Hindlimb muscle (tissue), 1 donor: ENCODE measurements around the gene NSDHL. TPM values are rescaled to one million over a fixed set of nuclear protein-coding genes. Genes with fewer than 3 reads are reported as not detected.
"Not testable (repeated sequence)": the region's sequence is repeated elsewhere in the genome, so short reads cannot be mapped to it uniquely, and the experiment has no call there.

ENCODE experiments used
- DNase-seq: peaks from one replicate; pipeline ENCODE4 v3.0.0-alpha.2; 2013
- polyA plus RNA-seq: library from polyadenylated mRNA; unstranded; fragments of 120-200 nt; gene quantifications from one replicate; pipeline ENCODE4 v1.2.1, GENCODE V29; 2013; ENCODE audit not compliant: insufficient read length

The NSDHL gene
- polyA plus RNA-seq = 13.1 TPM

DNA sequence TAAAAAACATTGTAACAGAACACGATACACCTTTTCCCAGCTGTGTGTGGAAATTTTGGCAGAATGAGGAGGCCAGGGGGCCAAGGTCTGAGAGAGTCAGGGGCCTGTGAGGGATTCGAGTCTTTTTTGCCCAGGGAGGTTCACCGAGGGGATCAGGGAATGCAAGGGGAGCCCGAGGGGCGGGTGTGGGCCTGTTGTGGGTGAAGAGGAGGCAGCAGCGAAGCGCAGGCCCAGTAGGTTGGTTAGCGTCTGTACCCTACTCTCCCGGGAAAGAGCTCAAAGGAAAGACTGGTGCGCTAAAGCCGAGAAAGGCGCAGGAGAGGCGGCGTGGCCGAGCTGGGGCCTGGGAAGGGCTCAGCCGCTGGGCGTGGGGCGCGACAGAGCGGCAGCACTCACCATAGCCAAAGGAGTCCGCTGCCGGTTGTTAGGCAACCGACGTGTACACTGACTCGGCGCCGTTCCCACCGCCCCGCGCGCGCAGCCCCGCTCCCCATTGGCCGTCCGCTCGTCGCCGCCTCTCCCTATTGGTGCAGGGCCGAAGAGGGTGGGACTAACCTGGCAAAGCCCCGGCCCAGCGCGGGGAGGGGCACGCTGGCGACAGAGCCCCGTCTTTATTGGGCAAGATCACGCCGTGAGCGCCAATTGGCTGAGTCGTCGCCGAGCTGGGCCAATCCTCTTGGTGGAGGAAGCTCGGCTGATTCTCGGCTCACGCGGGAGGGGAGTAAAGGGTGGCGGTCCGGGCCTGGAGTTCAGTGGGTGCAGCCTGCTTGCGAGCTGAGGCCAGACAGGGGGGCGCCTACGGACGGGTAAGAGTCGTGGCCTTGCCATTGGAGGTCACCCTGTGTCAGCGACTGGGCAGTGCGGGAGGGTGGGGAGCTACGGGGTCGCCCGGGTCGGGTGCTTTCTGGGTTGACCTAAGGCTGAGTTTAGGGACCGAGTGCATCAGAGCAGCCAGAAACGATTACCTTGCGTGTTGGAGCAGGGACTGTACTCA lies at the start of gene NSDHL, which contains the start of gene CETN2:
TSS of gene NSDHL (plus strand) at position 752 of the 994 bp plus-strand sequence. CDS start 15,262 bp downstream, outside the sequence.
TSS of gene CETN2 (minus strand) at position 446 of the 994 bp plus-strand sequence. CDS start at position 399, 47 bp downstream.
- peak; percentile 95 for DNase-seq

DNA sequence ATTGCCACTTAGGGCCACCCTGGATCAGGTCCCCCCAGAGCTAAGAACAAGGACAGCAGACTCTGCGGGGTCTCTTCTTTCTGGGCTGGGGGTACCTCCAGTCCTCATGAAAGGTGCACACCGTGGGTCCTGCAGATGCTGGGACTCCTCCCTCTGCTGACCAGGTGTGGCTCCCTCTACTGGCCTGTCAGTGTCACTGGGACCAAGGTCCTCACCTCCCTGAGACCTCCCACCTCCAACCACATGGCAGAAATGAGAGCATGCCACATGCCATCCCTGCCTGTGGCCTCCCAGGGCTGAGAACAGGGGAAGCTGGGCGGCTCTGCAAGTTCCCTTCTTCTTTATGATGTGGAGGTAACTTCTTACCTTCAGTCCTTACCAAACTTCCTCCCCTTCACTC lies 43.8 kb upstream of the NSDHL start:
- not testable (repeated sequence) for DNase-seq

DNA sequence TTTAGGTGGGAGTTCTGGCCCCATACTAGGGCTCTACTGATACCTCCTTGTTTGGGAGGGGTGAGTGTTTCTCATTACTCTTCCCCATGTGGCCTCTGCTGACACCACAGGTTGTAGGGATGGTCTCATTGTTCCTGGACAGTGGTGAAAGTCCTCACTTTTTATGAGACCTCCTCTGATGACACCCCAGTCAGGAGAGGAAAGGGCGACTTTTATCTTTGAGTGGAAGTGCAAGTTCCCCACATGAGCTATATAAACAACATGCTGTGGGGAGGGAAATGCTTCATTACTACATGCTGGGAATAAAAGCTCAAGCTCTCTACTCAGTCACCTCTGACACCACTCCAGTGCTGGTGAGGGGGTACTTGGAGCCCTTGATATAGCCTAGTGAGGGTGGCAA lies 31.9 kb upstream of the NSDHL start:
- DNase-seq = no peak

DNA sequence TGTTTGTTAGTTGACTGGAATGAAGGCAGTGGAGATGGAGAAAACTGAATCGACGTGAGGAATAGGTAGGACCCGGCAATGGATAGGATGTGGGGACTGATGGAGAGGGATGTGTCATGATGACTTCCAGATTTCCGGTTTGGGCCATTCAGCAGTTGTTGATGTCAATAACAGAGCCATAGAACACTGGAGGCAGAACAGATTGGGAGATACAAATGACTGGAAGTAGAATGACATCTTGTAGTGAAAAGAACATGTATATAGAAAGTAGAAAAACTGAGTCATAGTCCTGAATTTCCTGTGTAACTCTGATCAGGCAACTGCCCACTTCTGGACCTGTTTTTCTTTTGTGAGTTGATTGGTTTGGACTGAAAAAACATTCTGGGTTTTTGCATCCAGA lies 24.8 kb upstream of the NSDHL start:
- DNase-seq = no peak

DNA sequence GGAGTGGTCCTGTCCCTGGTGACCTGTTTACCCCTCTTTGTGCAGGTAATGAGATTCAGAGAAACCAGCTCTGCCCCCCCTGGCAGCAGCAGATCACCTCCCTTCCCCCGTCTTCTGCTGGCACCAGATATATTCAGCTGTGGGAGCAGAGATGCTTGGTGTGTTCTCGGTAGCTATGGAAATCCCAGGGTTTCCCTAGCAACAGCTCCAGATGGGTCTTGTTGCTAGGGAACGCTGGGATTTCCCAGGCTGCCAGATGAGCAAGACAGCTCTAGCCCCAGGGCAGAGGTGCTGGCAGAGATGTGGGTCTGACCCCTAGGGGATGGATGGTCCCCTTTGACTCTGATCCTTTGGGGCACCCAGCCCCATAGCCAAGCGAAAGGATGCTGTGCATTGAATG lies 20.5 kb upstream of the NSDHL start:
- DNase-seq = no peak

DNA sequence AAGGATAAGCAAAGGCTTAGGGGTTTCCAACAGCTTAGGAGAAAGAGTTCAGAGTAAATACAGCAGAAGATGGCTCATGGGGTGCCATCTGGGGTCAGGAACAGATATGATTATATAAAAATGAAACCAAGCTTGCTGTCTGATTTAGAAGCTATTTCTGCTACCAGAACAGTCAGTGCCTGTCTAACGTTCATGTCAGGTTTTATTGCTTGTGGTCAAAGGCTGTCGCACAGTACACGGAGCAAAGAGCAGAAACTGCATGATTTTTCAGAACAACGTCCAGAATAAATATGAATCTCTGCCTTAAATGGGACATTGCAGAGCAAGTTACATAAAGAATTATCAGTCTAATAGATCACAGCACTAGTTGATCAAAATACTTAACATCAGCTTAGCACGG lies 17.7 kb upstream of the NSDHL start:
- DNase-seq = no peak

DNA sequence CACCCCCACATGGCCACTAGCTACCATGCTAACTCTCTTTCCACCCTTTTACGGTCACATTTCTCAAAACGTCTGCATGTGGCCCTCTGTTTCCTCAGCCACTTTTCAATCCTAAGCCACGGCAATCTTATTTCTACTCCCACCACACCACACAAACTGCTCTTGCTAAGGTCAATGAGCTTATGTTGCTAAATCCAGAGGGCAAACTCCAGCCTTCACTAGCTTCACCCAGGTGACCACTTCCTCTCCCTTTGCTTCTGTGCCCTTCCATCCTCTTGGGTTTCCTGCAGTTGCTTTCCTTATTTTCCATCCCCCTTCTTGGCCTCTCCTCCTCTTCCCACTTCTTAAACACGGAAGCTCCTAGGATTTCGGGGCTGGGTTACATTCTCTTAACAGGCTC lies 16.8 kb upstream of the NSDHL start:
- no peak for DNase-seq

DNA sequence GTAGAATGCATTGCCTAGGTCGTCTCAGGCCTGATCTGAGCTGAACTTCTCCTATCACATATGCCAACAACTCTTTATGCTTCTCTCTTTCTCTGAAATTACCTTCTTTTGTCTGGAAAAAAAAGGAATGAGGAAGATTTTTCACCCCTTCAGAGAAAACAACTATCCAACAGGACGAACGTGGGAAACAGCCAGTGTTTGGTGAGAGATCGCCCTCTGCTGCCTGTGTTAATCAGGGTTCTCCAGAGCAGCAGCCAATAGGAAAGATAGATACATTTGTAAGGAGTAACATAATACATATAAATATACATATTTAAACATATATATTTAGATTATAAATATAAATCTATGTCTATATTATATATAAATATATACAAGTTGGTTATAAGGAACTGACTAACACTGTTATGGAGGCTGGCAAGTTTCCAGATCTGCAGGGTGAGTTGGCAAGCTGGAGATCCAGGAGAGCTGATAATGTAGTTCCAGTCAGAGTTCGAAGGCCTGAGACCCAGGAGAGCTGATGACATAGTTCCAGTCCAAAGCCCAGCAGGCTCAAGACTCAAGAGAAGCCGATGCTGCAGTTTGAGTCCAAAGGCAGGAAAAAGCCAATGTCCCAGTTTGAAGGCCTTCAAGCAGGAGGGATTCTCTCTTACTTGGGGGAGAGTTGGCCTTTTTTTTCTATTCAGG lies 13.6 kb upstream of the NSDHL start:
- DNase-seq = peak; percentile 13

DNA sequence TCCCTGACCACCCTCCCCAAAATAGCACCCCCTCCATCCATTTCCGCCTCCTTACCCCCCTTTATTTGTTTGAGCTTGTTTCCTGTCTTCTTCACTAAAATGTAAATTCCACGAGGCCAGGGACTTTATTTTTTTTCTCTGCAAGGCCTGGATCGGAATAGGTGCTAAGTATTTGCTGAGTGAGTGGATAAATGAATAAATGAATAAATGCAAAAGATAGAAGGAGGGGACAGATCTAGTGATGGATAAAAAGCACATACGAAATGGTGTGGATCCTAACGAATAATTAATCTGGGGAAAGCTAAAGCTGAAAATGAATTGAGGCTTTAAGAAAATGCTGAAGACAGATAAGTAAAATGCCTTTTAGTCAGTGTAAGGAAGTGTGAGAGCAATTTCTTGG lies 12.5 kb upstream of the NSDHL start:
- no peak for DNase-seq

DNA sequence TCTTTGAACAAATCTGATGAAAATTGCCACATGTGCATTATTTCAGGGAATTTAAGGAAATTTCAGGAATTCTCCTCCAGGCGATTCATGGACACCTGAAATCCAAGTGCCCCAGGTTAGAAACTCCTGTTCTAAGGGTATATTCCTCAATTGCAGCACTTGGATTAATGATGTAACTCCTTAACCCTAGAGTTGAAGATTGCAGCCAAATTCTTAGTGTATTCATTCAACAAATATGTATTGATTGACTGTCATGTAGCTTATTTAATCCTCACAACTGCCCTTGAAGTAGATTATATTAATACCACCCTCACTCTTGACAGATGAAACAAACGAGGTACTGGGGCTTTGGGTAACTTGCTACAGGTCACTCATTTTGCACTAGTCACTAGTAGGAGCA lies 11.6 kb upstream of the NSDHL start:
- no peak for DNase-seq

DNA sequence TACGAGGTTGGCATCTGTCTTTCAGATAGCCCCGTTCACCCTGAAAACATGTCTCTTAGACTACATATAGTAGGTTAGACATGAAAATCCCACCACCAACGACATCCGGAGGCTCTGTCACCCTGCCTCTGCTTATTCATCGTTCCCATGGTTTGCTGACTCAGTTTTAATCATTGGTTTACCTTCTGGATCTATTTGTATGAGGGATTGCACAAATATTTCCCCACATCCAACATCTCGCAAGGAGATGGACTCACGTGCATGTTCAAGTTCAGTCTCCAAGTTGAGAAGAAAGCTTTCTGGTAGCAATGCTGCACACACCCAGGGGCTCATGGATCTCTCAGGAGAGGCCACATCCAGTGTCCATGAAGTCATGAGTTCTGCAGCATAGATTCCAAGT lies 11.1 kb upstream of the NSDHL start:
- DNase-seq = no peak

DNA sequence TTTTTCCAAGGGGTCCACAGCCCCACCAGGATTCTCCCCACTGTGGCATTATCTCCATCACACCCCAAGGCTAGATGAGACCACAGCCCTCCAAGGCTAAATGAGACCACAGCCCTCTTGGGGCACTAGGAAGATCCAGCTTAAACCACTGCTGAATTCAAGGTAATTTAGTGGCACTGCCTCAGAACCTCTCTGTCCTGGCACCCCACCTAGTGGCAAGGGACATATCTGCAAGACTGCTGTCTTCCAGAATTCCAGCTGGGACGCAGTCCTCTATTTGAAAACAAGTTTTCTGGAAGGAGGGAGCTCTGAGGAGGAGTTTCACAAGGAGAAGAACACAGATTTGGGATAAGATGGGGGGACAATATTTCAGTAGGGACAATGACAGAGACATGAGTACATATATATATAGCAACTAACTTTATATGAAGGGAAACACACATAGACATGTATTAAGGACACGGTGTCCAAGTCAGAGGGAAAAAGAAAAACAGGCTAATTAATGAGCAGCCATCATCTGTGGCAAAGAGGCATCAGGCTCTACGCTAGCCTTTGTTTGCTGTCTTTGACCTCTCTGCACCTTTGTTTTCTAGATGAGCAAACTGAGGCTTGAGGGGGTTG lies 9.6 kb upstream of the NSDHL start:
- DNase-seq = no peak

DNA sequence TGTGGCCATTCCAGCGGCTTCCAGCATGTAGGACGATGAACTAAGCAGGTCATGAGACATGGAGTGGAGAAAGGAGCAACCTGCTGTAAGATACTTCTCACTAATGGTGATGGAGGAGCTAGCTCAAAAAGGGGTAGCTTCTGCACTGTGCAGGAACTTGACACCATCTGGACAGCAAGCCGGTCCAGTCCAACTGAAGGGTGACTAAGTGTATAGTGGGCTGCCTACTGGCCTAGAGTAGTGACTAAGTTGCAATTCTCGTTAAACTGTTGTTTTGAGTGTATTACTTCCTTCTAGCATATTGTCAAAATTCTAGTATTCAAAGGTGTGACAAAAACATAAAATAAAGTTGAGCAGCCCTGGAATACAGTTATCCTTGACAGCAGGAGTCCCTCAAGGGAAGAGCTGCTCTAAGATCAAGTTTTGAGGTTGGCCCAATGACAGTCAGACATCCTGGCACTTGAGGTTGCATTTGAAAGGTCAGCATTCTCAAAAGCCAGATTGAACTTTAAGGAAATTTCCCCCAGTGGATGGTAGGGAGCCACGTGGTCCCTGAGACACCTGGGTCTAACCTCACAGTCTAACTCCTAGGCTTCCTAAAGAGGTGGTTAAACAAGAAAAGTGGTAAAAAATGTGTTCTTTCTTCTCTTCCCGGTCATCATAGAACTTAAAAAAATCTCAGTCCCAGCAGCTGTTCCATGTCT lies 8.3 kb upstream of the NSDHL start:
- DNase-seq = no peak

DNA sequence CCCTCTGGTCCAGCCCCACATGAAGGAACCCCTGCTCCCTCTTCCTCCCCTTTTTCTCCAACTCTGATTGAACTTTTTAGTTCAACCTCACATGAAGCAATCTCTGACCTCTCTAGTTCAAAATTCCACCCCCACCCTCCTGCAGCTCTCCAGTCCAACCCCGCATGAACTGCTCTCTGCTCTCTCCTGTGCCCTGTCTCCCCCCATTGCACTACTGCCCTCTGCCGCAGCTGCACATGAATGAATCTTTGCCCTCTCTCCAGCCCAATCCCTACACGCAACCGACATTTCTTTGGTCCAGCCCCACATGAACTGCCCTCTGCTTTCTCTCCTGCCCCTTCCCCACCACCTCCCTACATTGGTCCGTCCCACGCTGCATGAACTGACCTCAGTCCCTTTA lies 7.2 kb upstream of the NSDHL start:
- no peak for DNase-seq

DNA sequence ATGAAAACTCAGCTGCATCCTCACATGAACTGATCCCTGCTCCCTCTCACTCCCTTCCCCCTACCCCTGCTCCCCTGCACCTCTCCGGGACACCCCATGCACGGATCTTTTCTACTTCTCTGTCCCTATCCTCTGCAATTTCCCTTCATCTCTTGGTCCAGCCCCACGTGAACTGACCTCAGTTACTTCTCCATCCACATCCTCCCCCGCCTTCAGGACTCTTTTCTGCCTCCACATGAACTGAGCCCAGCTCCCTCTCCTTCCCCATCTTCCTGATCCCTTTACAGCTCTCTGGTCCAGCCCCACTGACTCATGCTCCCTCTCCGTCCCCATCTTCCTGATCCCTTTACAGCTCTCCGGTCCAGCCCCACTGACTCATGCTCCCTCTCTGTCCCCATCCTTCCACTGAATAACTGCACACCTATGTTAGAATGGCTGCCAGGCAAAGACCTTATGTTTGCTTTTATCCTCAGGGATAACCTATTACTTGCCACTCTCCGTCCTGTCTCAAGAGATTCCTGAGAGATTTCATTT lies 6.0 kb upstream of the NSDHL start:
- no peak for DNase-seq

DNA sequence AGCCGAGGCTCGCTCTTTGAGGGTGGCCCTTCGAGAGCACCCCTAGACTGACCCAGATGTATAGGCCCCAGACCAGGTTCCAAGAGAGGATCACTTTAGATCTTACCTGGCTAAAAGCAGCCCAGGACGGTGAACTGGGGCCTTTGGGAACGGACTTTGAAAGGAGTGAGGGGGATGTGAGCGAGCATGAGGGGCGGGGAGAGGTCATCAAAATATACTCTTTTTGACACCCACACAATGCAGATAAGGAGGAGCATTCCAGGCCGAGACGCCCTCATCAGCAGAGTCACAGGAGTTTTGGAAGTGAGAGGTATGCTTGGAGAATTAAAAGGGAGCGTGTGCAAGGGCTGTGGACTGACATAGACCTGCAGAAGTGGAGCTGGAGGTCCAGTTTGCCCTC lies 528 bp downstream of the NSDHL start:
- no peak for DNase-seq

DNA sequence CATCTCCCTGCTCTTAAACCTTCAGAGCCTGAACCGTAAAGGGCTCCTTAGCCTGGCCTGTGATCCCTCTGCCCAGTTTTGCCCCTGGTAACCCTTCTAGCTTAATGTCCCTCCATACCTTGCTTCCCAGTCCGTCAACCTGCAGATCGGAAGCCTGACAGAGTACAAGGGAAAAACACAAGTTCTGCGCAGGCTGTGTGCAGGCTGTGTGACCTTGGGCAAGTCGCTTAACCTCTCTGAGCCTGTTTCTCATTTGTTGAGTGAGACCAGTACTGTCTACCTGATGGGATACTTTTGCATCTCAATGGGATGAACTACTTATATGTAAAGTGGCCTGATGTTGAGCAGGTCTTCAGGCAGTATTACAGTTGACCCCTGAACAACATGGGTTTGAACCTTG lies 1.7 kb downstream of the NSDHL start:
- DNase-seq = no peak

DNA sequence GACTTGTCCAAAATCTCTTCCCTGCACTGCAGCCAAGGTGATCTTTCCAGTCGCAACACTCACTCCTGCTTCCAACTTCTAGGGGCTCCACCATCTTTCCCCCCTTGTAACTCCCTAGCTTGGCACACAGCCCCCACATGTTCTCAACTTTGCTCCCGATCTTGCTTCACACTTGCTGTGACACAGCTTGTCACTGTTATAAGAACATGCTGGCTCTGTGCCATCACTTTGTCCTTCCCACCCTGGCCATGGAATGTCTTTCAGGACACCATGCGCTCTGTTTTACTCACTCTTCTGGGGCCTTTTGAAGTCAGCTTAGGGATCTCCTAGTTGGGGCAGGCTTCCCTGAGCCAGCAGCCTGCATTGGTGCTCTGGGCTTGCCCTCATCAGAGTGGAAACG lies 2.5 kb downstream of the NSDHL start:
- DNase-seq = no peak

DNA sequence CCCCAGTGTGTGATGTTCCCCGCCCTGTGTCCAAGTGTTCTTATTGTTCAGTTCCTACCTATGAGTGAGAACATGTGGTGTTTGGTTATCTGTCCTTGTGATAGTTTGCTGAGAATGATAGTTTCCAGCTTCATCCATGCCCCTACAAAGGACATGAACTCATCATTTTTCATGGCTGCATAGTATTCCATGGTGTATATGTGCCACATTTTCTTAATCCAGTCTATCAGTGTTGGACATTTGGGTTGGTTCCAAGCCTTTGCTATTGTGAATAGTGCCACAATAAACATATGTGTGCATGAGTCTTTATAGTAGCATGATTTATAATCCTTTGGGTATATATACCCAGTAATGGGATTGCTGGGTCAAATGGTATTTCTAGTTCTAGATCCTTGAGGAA lies 4.6 kb downstream of the NSDHL start:
- DNase-seq = not testable (repeated sequence)

DNA sequence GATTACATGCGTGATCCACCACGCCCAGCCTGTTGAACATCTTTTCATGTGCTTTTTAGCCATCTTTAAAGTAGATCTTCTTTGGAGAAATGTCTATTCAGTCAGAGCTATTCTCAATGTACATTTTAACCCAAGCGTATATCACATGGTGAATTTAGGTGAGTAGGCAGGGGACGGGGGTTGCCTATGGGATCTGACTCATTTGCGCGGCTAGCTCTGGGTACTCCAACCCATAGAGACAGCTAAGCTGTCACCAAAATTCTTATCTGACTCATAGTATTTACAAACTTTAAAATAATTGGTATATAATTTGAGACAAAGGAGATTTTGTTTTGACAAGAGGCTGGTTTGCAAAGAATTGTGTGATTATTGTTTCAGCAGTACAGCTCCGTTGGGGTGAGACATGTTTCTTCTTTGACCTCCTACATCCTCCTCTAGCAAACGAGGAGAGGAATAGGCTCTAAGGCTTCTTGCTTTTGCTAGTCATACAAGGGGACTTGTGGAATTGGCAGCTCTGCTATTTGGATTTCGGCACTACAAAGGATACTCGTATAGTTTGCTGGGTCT lies 12.0 kb downstream of the NSDHL start:
- DNase-seq = no peak

DNA sequence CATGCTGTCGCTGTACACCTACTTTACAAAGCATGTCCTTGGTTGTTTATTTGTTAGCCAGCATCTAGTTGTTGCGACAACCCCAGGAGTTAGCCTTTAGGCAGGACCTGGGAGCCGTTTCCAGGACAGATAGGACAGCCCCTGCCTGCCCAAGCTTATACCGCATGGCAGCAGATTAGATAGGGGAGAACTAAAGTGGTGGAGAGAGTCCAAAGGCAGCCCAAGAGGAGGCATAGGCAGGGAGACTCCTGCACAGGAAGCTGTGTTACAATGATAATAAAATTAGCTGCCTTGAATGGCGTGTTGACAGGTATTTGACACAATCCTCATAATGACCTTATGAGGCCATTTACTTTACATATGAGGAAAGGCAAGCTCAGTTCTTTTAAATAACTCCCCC lies 13.0 kb downstream of the NSDHL start:
- no peak for DNase-seq

DNA sequence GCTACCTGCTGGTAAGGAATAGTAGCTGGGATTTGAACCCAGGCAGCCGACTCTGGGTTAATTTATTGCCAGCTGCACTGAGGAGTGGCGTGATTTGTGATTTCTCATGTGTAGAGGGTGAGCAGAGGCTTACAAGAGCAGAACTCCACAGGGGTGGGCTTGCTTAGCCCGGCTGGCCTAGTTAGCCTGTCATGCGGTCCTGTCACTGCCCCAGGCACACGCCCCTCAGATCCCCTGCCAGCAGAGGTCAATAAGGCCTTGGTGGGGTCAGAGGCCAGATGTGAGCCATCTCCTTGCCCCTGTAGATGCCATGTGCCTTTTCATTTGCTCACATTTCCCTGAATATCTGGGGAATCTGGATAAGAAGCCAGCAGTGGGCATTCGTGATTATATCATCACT lies 13.4 kb downstream of the NSDHL start:
- no peak for DNase-seq
